Panc1 (cell line): ENCODE results near the gene PHF10.
A peak's percentile ranks its signal among the peaks of the same experiment; 100 is the strongest.

ENCODE experiments used
- CTCF ChIP-seq: fragments of 450-650 bp; IDR thresholded peaks from 2 replicates; pipeline ENCODE4 v1.5.1; 2017; ENCODE audit warnings: mild to moderate bottlenecking
- POLR2AphosphoS5 ChIP-seq: IDR thresholded peaks from 2 replicates; pipeline ENCODE4 v1.6.1; 2012; ENCODE audit warnings: mild to moderate bottlenecking, low read depth, low read length, moderate library complexity

DNA sequence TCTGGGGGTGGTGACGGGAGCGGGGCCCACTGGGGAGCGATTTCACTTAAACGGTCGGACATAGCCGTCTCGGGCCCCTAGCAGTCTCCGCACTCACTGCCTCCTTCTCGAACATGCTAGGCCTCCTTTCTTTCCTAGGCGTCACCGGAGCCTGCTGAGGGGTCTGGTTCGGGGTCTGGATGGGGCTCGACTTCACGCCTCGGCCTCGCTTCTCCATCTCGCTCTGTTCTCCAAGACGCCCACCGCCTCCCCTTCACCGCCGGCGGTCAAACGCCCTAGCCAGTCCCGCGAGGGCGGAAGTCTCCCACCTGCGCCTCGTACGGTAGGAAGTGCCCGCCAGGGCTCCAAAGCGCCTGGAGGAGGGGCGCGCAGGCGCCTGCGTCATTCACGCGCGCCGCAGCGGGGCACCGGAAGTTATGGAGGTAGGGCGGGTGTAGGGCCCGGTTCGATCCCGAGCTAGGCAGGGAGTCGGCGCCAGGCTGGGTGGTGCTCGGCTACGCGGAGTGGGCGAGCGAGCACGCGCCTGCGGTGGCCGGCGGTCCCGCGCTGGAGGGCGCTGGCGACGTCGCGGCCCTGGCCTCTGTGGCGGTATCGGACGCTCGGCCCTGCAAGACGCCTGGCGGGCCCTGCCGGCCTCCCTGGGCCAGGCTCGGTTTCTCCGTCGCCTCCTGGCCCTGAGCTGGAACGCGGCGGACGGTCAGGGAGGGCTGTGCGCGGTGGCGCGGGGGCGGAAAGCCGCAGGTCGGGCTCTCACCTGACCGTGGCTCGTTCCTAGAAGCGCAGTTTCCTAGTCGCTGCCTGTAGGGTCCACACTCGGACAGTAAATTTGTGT lies 27.2 kb upstream of the PHF10 start, which contains the start of the genes DYNLT2 and ERMARD:
- peak; percentile 10; the same call in 1 of the 2 replicates for TF ChIP-seq CTCF
- TF ChIP-seq POLR2AphosphoS5: peak; percentile 99
